Measurements from ENCODE around the gene MDM2.
"Not testable (repeated sequence)": the region's sequence is repeated elsewhere in the genome, so short reads cannot be mapped to it uniquely, and the experiment has no call there.

Gene MDM2

GRCh38 chr12:68806488-68807237, 1.3 kb upstream of the MDM2 start:
- DNase-seq, result no peak

- not testable (repeated sequence) for DNase-seq
Measured at GRCh38 chr12:68807274-68807575, 752 bp upstream of the MDM2 start.

- peak; percentile 52 to 57 for DNase-seq
Measured at GRCh38 chr12:68808388-68809189, 612 bp downstream of the MDM2 start.

GRCh38 chr12:68809190-68810026, 1.4 kb downstream of the MDM2 start:
- no peak for DNase-seq

- DNase-seq, result not testable (repeated sequence)
Measured at GRCh38 chr12:68810027-68810389, 2.0 kb downstream of the MDM2 start.

- DNase-seq, result not testable (repeated sequence)
Measured at GRCh38 chr12:68811573-68811972, 3.6 kb downstream of the MDM2 start.

GRCh38 chr12:68812553-68813241, 4.7 kb downstream of the MDM2 start:
- DNase-seq, result no peak

GRCh38 chr12:68813242-68813593, 5.2 kb downstream of the MDM2 start:
- no peak for DNase-seq

GRCh38 chr12:68814490-68815231, 6.7 kb downstream of the MDM2 start:
- no peak for DNase-seq

GRCh38 chr12:68815232-68815927, 7.4 kb downstream of the MDM2 start:
- DNase-seq, result no peak

GRCh38 chr12:68815928-68816800, 8.2 kb downstream of the MDM2 start:
- DNase-seq, result no peak

GRCh38 chr12:68819481-68819880, 11.5 kb downstream of the MDM2 start:
- DNase-seq, result not testable (repeated sequence)

- DNase-seq, result no peak
Measured at GRCh38 chr12:68821357-68822188, 13.6 kb downstream of the MDM2 start.

GRCh38 chr12:68823696-68824095, 15.7 kb downstream of the MDM2 start:
- no peak for DNase-seq

- DNase-seq, result no peak
Measured at GRCh38 chr12:68824131-68824530, 16.2 kb downstream of the MDM2 start.

GRCh38 chr12:68824597-68825250, 16.7 kb downstream of the MDM2 start:
- DNase-seq, result no peak

GRCh38 chr12:68825569-68826217, 17.7 kb downstream of the MDM2 start:
- DNase-seq, result no peak

- DNase-seq, result no peak
Measured at GRCh38 chr12:68827895-68828671, 20.1 kb downstream of the MDM2 start.

All from CD4-positive, alpha-beta T cell treated with Interleukin-4 for 1 hour (primary cell).